ENCODE measurements around the gene ALDOC.

ALDOC gene

GRCh38 chr17:28571361-28572122 is 5.2 kb downstream of the ALDOC start, which contains the start of gene PIGS:
Gene PIGS, minus strand, starts transcription at chr17:28571524. Its CDS starts 28 bp downstream, at chr17:28571496.
- H3K9me2 ChIP-seq (ENCODE audit: low read depth, low read length): no peaks in the 10 kb centered on the region
- H3K27me3 ChIP-seq (ENCODE audit: insufficient read depth, low read length): no peaks in the 10 kb centered on the region
- H3K9me3 ChIP-seq (ENCODE audit: low read length): no peaks in the 10 kb centered on the region
- H3K4me1 ChIP-seq (ENCODE audit: insufficient read depth, low read length, severe bottlenecking): peaks cover 55% of the 10 kb centered on the region
- H3F3A ChIP-seq (ENCODE audit: insufficient read depth, low read length): no peaks in the 10 kb centered on the region
- H3K27ac ChIP-seq (ENCODE audit: low read depth, low read length, poor library complexity, severe bottlenecking): peak within 1 kb of the TSS; percentile 55
- H3K79me2 ChIP-seq (ENCODE audit: insufficient read depth, low read length): peaks cover 8% of the 10 kb centered on the region
- no peaks in the 10 kb centered on the region for H4K20me1 ChIP-seq (ENCODE audit: insufficient read depth, low read length)
- H2AFZ ChIP-seq (ENCODE audit: low read length): peak within 1 kb of the TSS; percentile 25; the same call in 1 of the 2 replicates
- TF ChIP-seq CTCF (IDR thresholded peaks at IDR 0.05; ENCODE audit: low read length): no peak
- TF ChIP-seq EZH2 (IDR thresholded peaks at IDR 0.05; ENCODE audit: borderline replicate concordance, low read length): no peak
- H3K36me3 ChIP-seq (ENCODE audit: insufficient read depth, low read length): peaks cover 32% of the 10 kb centered on the region; the same call in 1 of the 2 replicates
- H3K9ac ChIP-seq (ENCODE audit: low read length): peak within 1 kb of the TSS; percentile 81
- H3K4me3 ChIP-seq (ENCODE audit: low read depth, low read length, poor library complexity, severe bottlenecking): peak within 1 kb of the TSS; percentile 91
- peak within 1 kb of the TSS; percentile 76 for H3K4me2 ChIP-seq (ENCODE audit: low read length)

DNA sequence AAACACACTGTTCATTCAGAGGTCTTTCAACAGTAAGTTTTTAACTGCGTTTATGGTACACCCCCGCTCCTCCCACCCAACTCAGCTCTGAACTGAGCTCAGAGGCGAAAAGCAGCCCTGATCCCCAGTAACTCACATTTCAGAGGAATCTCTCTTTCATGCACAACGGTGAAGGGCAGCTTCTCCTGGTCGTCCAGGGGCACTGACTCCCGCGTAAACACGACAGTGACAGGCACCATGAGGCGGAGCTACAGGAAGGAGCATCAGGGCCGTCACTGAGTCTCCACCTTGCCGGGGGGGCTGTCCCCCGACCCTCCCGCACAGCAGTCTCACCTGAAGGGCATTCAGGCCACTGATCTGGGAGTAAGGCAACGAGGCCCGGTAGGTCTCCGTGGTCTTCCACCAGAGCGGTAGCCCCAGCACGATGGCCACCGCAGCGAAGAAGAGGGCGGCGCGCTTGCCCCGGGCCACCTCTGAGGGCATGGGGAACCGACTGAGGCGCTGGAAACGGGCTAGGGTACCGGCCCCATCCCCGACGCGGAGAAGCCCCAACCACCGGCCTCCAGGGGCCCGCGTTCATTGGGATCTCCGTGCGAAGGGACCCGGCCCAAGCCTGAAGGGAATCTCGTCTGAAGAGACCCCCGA is 5.9 kb downstream of the ALDOC start:
- Histone ChIP-seq H3K27ac (ENCODE audit: low read depth, low read length, poor library complexity, severe bottlenecking) (peak overlapping the region; percentile 55), H3K27me3 (ENCODE audit: insufficient read depth, low read length) (no peaks in the 10 kb centered on the region), H3K4me2 (ENCODE audit: low read length) (peak overlapping the region; percentile 76), H3K4me1 (ENCODE audit: insufficient read depth, low read length, severe bottlenecking) (peaks cover 49% of the 10 kb centered on the region), H3K4me3 (ENCODE audit: low read depth, low read length, poor library complexity, severe bottlenecking) (peak overlapping the region; percentile 91), H4K20me1 (ENCODE audit: insufficient read depth, low read length) (no peaks in the 10 kb centered on the region), H3K9me2 (ENCODE audit: low read depth, low read length) (no peaks in the 10 kb centered on the region), H3K36me3 (ENCODE audit: insufficient read depth, low read length) (peaks cover 33% of the 10 kb centered on the region; the same call in 1 of the 2 replicates), H3K9ac (ENCODE audit: low read length) (peak overlapping the region; percentile 81), H3K79me2 (ENCODE audit: insufficient read depth, low read length) (peaks cover 8% of the 10 kb centered on the region), H2AFZ (ENCODE audit: low read length) (no peak overlapping the region), H3K9me3 (ENCODE audit: low read length) (no peaks in the 10 kb centered on the region), H3F3A (ENCODE audit: insufficient read depth, low read length) (no peaks in the 10 kb centered on the region)
- TF ChIP-seq CTCF (IDR thresholded peaks at IDR 0.05; ENCODE audit: low read length) (no peak), EZH2 (IDR thresholded peaks at IDR 0.05; ENCODE audit: borderline replicate concordance, low read length) (no peak)

DNA sequence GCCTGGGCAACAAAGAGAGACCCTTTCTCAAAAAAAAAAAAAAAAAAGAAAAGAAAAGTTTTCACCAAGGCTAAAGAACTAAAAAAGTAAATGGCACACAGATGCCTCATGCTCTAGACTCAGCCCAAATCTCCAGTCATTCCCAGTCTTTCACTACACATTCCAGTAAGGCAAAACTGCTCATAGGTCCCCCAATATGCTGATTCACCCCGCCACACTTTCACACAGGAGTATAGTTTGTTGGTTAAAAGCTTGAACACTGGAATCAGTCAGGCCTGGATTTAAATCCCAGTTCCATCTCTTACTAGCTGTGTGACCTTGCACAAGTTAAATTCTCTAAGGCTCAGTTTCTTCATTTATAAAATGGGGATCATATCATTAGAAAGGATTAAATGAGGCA is 7.2 kb downstream of the ALDOC start:
- H3K4me3 ChIP-seq (ENCODE audit: low read depth, low read length, poor library complexity, severe bottlenecking): peak overlapping the region; percentile 91
- no peaks in the 10 kb centered on the region for H3K27me3 ChIP-seq (ENCODE audit: insufficient read depth, low read length)
- H3K9ac ChIP-seq (ENCODE audit: low read length): no peak overlapping the region
- no peaks in the 10 kb centered on the region for H3F3A ChIP-seq (ENCODE audit: insufficient read depth, low read length)
- peaks cover 42% of the 10 kb centered on the region for H3K4me1 ChIP-seq (ENCODE audit: insufficient read depth, low read length, severe bottlenecking)
- H3K27ac ChIP-seq (ENCODE audit: low read depth, low read length, poor library complexity, severe bottlenecking): no peak overlapping the region
- H4K20me1 ChIP-seq (ENCODE audit: insufficient read depth, low read length): no peaks in the 10 kb centered on the region
- no peak for TF ChIP-seq EZH2 (IDR thresholded peaks at IDR 0.05; ENCODE audit: borderline replicate concordance, low read length)
- no peak for TF ChIP-seq CTCF (IDR thresholded peaks at IDR 0.05; ENCODE audit: low read length)
- H3K9me3 ChIP-seq (ENCODE audit: low read length): no peaks in the 10 kb centered on the region
- H3K4me2 ChIP-seq (ENCODE audit: low read length): peak overlapping the region; percentile 76
- H3K36me3 ChIP-seq (ENCODE audit: insufficient read depth, low read length): peaks cover 31% of the 10 kb centered on the region; the same call in 1 of the 2 replicates
- H3K79me2 ChIP-seq (ENCODE audit: insufficient read depth, low read length): peaks cover 16% of the 10 kb centered on the region
- H3K9me2 ChIP-seq (ENCODE audit: low read depth, low read length): no peaks in the 10 kb centered on the region
- no peak overlapping the region for H2AFZ ChIP-seq (ENCODE audit: low read length)
